HG03460 (cell line): ENCODE results near the gene TGFBR1.
A peak's percentile ranks its signal among the peaks of the same experiment; 100 is the strongest.

Experiments
- ATAC-seq: cut with Tn5 transposase; IDR thresholded peaks from one replicate; pipeline ENCODE4 v1.9.1; 2021; ENCODE audit not compliant: unreplicated experiment

TGFBR1 gene

DNA sequence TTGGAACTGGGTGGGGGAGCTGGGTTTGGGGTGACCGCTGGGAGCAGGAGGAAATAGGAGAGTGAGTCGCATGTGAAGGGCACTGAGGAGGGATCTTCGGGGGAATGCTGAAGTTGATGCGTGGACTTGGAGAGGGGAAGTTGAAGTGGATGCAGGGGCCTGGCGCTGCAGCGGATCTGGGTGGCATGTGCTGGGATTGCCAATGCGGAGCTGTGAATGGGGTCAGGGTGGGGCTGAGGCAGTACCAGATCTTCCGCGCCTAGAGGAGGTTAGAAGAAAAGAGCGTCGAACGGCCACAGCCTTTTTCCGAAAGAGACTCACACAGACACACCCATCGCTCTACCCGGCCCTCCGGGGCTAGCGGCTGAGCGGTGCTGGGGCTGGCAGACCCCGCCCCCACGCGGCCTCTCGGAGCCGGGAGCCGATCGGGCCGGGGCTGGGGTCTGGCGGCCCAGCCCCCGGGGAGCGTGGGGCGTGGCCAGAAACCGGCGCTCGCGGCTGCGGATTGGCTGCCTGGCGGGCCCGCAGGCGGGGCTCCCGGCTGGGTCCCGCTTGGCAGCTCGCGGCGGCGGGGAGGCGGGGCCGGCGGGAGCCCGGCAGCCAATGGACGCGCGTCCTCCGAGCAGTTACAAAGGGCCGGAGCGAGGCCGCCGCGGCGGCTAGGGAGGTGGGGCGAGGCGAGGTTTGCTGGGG, at the start of gene TGFBR1:
Gene TGFBR1, plus strand, starts transcription at position 655 of the 693 bp plus-strand sequence. CDS start 93 bp downstream, outside the sequence.
- peak; percentile 81 for ATAC-seq

DNA sequence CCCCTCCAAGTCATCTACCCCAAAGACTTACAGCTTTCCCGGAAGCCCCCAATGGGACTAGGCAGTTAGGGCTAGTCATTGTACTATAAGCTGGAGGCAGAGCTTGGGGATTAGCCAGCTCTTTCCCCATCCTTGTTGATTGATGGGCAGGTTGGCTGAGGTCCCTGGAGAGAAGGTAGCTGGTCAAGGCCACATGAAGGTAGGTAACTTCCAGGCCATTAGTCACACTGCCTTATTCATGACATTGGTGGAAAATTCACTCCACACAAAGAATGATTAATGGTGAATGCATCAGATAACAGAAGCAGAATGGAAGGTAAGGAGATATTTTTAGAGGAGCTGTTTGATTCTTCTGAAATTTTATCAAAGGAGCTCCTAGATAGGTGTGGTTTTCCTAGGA, 49.5 kb upstream of the TGFBR1 start:
- no peak for ATAC-seq

GRCh38 chr9:99056186-99056585, 48.7 kb upstream of the TGFBR1 start:
- no peak for ATAC-seq

DNA sequence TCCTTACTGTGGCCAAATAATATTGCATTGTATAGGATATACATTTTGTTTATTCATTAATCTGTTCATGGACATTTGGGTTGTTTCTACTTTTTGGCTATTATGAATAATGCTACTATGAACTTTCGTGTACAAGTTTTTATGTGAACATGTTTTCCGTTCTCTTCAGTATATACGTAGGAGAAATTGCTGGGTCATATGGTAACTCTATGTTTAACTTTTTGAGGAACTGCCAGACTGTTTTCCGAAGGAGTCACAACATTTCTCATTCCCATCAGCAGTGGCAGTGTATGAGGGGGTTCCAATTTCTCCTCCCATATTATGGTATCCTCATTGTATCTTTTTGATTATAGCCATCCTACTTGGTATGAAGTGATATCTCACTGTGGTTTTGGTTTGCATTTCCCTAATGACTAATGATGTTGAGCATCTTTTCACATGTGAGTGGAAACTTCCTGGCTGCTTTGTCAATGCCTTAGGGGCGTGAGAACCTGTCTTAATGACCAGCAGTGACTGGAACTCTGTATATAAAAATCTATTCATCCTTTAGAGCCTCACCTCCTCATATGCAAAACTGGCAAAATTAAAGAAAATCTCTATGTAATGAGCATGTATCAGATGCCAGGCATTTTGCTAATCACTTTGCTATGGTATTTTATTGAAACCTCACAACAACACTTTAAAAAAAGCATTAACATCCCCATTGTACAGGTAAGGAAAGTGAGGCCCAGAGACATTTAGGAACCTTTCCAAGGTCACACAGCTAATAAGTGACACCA, 47.8 kb upstream of the TGFBR1 start:
- ATAC-seq = peak; percentile 36

DNA sequence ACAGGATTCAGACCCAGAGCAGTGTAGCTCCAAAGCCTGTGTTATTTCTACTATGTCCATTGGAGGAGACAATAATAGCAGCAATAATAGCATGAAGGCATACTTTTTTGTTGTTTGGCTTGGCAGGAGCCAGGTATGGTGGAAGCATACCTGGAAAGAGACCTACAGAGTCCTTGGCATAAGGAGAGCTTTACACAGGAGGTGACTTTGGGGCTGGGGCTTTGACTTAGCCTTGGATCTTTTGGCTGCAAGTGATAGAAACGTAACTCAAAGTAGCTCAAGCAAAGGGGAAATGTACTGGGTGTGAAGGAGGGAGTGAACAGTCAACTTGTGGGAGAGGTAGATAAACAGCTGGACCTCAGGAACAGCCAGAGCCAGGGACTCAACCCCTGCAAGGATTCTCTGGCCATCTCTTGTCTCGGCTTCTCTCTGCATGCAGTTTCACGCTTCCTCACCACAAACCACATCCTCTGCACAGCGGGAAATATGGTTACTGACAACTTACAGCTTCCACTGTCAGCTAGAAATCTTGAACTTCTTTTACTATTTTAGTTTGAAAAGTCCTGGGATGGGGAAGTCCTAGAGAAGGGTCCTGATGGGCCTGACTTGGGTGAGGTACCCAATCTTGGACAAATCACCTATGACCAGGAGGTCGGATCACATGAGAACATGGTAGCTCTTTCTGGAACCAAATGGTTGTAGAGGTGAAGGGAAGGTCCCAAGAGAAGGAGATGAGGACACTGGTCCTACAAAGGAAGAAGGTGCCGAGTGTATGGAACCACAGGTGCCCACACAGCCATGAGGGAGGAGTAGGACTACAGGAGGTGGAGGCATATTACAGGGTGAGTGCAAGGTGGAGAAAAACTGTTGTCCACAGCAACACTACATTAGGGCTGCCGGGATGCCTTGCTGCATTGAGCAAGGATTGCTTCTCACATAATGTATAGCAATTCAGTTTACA, 47.0 kb upstream of the TGFBR1 start:
- peak; percentile 85 for ATAC-seq

DNA sequence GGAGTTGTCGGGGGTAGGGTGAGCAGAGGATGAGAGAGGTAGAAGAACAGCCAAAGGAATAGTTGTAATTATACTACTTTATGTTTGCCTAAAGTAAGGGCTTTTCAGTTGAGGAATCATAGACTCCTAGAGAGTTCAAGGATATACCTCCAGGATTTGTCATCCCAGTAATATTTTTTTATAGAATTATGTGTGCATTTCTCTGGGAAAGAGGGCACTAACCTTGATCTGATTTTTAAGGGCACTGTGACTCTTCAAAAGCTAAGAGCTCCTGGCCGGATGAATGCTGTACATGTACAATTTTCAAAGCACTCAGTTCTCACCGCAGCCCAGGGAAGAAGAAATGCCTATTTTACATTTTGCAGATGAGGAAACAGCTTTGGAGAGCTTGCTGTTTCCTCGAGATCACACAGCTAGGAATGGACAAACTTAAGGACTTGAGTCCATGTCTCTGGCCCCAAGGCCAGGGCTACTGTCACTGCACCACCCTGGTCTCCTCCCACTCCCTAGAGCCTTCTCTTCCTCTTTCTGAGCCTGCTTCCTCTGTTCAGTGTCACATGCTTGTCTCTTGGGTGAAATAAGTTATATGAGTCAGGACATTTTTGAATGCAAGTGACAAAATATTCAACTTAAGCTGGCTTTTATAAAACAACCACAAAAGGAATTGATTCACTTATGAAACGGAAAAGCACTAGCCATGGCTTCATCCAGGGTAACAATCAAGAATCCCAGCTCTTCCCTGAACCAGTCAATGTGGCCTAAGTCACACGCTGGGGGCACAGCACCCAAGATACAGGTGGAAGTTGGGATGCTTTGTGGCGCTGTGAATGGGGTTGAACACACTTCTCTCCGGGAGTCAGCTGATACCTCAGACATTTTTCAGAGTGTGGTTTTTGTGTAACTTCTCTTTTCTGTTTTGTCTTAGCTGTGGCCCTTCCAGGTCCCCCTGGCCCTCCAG, 45.7 kb upstream of the TGFBR1 start:
- peak; percentile 55 for ATAC-seq

- ATAC-seq = no peak
Observed at GRCh38 chr9:99060621-99061020, 44.3 kb upstream of the TGFBR1 start.

DNA sequence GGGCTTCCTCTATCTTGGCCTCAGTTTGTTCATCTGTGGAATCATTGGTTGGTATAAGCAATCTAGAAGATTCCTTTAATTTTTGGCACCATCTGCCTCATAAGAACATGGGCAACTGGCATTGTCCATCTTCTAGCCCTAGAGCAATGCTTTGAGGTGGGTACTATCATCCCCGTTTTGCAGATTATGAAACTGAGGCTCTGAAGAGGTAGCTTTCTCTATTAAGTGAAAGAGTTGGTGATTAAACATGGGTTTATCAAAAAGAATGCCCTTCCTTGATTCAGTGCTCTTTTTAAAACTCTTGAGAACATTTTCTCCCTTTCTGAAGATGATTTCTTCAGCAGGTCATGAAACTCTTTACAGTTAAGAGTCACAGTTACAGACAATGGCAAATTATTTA, 42.4 kb upstream of the TGFBR1 start:
- no peak for ATAC-seq

DNA sequence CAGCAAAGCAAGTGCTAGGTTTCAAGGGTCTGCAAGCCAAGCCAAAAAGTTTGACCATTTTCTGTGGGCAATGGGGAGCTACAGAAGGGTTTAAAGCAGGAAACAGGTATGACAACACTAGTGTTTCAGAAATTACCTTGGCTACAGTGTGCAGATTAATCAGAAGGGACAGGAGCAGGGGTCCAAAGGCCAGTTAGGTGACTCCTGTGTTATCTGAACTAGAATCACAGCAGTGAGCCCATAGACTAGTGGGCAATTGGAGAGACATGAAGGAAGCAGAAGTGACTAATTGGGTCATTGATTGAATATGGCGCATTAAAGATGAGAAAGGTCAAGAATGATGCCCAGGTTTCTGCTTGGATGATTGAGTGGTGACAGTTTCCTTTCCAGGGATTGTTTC, 41.4 kb upstream of the TGFBR1 start:
- no peak for ATAC-seq

DNA sequence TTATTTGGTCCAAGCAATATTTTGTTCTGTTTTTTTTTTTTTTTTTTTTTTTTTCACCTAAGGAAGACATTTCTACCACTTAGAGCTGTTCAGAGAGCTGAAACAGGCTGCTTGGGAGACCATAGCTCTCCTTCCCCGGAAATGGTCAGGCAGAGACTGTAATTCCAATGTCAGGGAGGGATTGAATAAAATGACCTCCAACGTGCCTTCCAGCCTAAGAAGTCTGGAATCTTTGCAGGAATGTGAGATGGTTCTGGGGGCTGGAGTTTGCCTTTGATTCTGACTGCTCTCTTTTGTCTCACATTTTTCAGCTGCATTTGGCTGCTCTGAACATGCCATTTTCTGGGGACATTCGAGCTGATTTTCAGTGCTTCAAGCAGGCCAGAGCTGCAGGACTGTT, 38.3 kb upstream of the TGFBR1 start:
- no peak for ATAC-seq

GRCh38 chr9:99069075-99069474, 35.8 kb upstream of the TGFBR1 start:
- no peak for ATAC-seq

- ATAC-seq = no peak
Observed at GRCh38 chr9:99069546-99069945, 35.4 kb upstream of the TGFBR1 start.

DNA sequence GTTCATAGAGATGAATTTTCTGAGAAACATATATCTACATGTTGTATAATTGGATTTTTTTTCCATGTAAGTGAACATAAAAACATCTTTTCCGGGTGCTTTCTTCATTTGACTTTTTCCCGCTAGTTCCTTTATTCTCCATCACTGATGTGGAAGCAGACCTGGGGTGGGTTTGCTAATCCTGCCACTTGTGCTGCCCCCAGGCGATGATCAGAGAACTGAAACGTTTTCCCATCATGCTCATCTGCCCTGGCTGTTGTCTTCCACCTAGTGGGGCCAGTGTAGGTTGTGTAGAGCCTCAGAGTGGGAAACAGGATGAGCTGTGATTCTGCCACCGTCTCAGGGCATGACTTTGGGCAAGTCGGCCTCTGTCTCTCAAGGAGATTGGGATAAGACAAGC, 34.2 kb upstream of the TGFBR1 start:
- ATAC-seq = no peak

GRCh38 chr9:99071313-99072039, 33.4 kb upstream of the TGFBR1 start:
- no peak for ATAC-seq

DNA sequence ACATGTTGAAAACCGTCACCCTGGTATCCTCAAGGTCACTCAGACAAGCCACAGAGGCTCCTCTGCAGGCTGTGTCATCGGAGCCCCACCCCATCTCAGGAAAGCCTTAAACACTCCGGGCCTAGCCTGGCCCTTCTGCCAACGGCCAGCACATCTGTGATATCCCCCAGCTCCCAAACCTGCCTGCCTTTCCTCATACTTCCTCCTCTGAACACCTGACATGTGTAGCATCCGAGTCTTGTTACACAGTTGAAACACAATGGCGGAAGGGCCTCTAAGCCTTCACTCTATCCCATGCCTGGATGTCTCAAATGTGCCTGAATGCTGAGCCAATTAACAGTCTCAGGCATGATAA, 32.9 kb upstream of the TGFBR1 start:
- no peak for ATAC-seq

- no peak for ATAC-seq
Observed at GRCh38 chr9:99073347-99073746, 31.6 kb upstream of the TGFBR1 start.

- ATAC-seq = no peak
Observed at GRCh38 chr9:99073985-99074901, 30.7 kb upstream of the TGFBR1 start.

- no peak for ATAC-seq
Observed at GRCh38 chr9:99074902-99075245, 30.0 kb upstream of the TGFBR1 start.
